Activated CD4-positive, alpha-beta T cell treated with anti-CD3 and anti-CD28 coated beads, Interleukin-2, amount 10 ng/mL, durations not matched to agents 7 days and 5 days (primary cell): ENCODE measurements around the gene SLC13A1. TPM values are rescaled to one million over a fixed set of nuclear protein-coding genes. Genes with fewer than 3 reads are reported as not detected.
"Not testable (repeated sequence)": the region's sequence is repeated elsewhere in the genome, so short reads cannot be mapped to it uniquely, and the experiment has no call there.

Experiments used
- CTCF ChIA-PET: fragments of 350-600 bp; sonication (Branson Sonifier 250); formaldehyde crosslinking; loops from one replicate; lab custom pipeline; 2021; ENCODE audit warnings: antibody characterized with exemption; lab: Charles Lee
- POLR2A ChIA-PET: fragments of 350-600 bp; sonication (Branson Sonifier 250); formaldehyde crosslinking; loops from one replicate; lab custom pipeline; 2021; ENCODE audit warnings: antibody characterized with exemption; lab: Charles Lee
- DNase-seq: peaks from one replicate; pipeline ENCODE4 v3.0.0-alpha.2; 2020
- H3K27ac Mint-ChIP-seq: one replicate; pipeline ENCODE4 v1.8.0; 2021; ENCODE audit warnings: mild to moderate bottlenecking, moderate library complexity, mixed read lengths
- H3K27me3 Mint-ChIP-seq: one replicate; pipeline ENCODE4 v1.8.0; 2021; ENCODE audit warnings: mixed read lengths
- H3K36me3 Mint-ChIP-seq: one replicate; pipeline ENCODE4 v1.8.0; 2021; ENCODE audit warnings: low read depth, mixed read lengths
- H3K4me1 Mint-ChIP-seq: one replicate; pipeline ENCODE4 v1.8.0; 2021; ENCODE audit warnings: mixed read lengths
- H3K4me3 Mint-ChIP-seq: one replicate; pipeline ENCODE4 v1.8.0; 2021; ENCODE audit warnings: mild to moderate bottlenecking, moderate library complexity, mixed read lengths
- H3K9me3 Mint-ChIP-seq: one replicate; pipeline ENCODE4 v1.8.0; 2021; ENCODE audit warnings: mixed read lengths
- total RNA-seq, 2 experiments: library from RNA; stranded (reverse); gene quantifications; one replicate each; pipeline ENCODE4 v1.2.3, GENCODE V29; 2021

Gene SLC13A1
- total RNA-seq, 2 experiments from 2014 or later, result not detected

DNA sequence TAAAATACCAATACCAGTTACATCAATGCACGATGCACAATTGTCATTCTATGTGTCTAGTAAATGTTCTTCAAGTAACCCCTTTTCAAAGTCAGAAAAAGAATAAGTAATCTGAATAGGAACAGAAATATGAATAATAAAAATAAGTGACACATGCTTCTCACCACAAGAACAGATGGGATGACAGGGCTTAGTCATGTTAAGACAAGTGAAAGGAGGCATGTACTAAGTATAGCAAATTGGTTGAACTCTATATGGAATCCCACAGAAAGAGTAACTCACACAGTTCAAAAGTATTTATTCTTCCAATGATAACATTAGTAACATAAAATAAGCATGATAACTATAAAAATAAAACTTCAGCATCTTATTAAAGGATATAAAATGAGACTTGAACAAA is 103.3 kb downstream of the SLC13A1 start:
- no peak overlapping the region for H3K4me3 Mint-ChIP-seq
- ChIA-PET CTCF (no interaction called here), POLR2A (no interaction called here)
- H3K27me3 Mint-ChIP-seq, result no peaks in the 10 kb centered on the region
- DNase-seq, result no peak
- H3K36me3 Mint-ChIP-seq, result no peaks in the 10 kb centered on the region
- peaks cover 2% of the 10 kb centered on the region for H3K9me3 Mint-ChIP-seq
- H3K4me1 Mint-ChIP-seq, result no peaks in the 10 kb centered on the region
- no peak overlapping the region for H3K27ac Mint-ChIP-seq

DNA sequence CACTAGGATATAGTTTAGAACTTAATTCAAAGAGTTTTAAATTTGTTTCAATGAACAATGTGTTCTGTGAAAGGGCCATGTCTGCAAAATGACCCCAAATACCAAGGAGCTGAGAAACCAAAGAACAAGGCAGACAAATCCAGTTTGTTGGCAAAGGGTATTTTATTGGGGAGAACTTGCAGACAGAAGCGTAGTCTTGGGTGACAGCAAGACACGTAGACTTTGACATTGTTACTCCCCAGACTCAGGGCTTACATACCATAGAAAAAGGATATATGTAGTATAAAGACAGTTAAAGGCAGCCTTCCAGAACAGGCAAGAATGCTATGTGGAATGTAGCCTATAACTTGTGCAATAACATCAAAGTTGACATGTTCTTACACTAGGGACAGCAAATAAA is 109.3 kb downstream of the SLC13A1 start:
- Mint-ChIP-seq H3K27me3 (no peaks in the 10 kb centered on the region), H3K36me3 (no peaks in the 10 kb centered on the region), H3K27ac (no peak overlapping the region), H3K9me3 (peaks cover 4% of the 10 kb centered on the region), H3K4me3 (no peak overlapping the region), H3K4me1 (no peaks in the 10 kb centered on the region)
- CTCF ChIA-PET, result no interaction called here
- no peak for DNase-seq
- POLR2A ChIA-PET, result no interaction called here

DNA sequence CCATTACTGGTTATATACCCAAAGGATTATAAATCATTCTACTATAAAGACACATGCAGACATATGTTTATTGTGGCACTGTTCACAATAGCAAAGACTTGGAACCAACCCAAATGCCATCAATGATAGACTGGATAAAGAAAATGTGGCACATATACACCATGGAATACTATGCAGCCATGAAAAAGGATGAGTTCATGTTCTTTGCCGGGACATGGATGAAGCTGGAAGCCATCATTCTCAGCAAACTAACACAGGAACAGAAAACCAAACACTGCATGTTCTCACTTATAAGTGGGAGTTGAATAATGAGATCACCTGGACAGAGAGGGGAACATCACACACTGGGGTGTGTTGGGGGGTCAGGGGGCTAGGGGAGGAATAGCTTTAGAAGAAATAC is 112.9 kb downstream of the SLC13A1 start:
- DNase-seq, H3K27ac Mint-ChIP-seq, POLR2A ChIA-PET, H3K27me3 Mint-ChIP-seq, H3K4me1 Mint-ChIP-seq, H3K4me3 Mint-ChIP-seq, CTCF ChIA-PET, H3K36me3 Mint-ChIP-seq: not testable (repeated sequence)
- peaks cover 13% of the 10 kb centered on the region for H3K9me3 Mint-ChIP-seq

DNA sequence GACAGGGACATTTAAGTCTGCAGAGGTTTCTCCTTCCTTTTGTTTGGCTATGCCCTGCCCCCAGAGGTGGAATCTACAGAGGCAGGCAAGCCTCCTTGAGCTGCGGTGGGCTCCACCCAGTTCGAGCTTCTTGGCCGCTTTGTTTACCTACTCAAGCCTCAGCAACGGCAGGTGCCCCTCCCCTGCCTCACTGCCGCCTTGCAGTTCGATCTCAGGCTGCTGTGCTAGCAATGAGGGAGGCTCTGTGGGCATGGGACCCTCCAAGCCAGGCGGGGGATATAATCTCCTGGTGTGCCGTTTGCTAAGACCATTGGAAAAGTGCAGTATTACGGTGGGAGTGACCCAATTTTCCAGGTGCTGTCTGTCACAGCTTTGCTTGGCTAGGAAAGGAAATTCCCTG is 114.9 kb downstream of the SLC13A1 start:
- H3K36me3 Mint-ChIP-seq, POLR2A ChIA-PET, H3K4me1 Mint-ChIP-seq, DNase-seq, CTCF ChIA-PET, H3K27ac Mint-ChIP-seq, H3K27me3 Mint-ChIP-seq, H3K4me3 Mint-ChIP-seq: not testable (repeated sequence)
- peaks cover 13% of the 10 kb centered on the region for H3K9me3 Mint-ChIP-seq

DNA sequence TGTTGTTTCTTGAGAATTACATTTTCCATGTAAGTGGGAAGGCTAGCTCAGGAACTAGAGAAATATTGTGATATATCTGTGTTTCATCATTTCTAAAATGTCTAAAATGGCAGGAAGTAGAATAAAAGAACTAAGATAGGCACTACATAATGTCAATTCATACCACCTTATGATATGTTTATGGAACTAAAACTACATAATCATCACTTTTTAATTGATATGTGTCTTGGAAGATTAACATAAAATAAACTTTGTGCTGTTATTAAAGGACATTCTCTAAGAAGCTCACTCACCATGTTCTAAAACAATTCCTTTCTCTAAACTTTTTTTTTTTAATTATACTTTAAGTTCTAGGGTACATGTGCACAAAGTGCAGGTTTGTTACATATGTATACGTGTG is 120.7 kb downstream of the SLC13A1 start:
- POLR2A ChIA-PET, result no interaction called here

DNA sequence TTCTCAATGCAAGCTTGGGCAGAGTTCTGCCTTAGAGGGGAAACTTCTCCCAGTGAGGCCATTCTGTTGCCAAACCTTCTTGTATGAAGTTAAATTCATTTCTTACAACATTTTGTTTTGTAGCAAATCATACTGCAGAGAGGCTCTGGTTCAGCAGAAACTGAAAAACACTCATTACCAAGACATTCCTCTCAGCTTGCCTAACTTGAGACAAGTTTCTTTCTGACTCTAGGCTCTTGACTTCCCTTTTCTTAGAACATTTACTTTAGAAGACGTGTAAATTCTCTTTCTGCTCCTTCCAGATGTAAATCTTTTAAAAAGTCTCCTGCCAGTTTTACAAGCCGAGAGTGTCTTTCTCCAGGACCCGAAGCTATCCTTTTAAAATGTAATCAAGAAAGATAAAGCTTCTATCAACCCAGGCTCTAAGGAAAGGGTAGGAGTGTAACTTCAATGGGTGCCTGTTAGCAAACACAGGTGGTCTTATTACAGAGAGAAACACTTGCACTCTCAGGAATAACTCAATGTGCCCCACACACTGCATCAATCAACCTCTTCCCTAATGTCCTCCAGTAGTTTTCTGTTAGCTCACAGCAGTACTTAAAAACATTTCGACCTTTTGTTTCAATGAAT is 123.8 kb downstream of the SLC13A1 start:
- CTCF ChIA-PET, result no interaction called here
- Mint-ChIP-seq H3K4me1 (no peaks in the 10 kb centered on the region), H3K27me3 (no peaks in the 10 kb centered on the region), H3K9me3 (no peaks in the 10 kb centered on the region), H3K27ac (no peak overlapping the region), H3K36me3 (no peaks in the 10 kb centered on the region), H3K4me3 (no peak overlapping the region)
- POLR2A ChIA-PET, result no interaction called here
- DNase-seq, result no peak

More for the DNA sequence above, 120.7 kb downstream of the SLC13A1 start:
- CTCF ChIA-PET, result interaction anchor here (1.5 kb wide), 1 partner anchor 16 kb away, joined by 3 read pairs; no protein-coding TSS in a partner anchor
- no peaks in the 10 kb centered on the region for H3K36me3 Mint-ChIP-seq
- H3K27me3 Mint-ChIP-seq, result no peaks in the 10 kb centered on the region
- no peaks in the 10 kb centered on the region for H3K4me1 Mint-ChIP-seq
- H3K9me3 Mint-ChIP-seq, result peaks cover 12% of the 10 kb centered on the region
- H3K27ac Mint-ChIP-seq, result no peak overlapping the region
- no peak overlapping the region for H3K4me3 Mint-ChIP-seq
- no peak for DNase-seq

DNA sequence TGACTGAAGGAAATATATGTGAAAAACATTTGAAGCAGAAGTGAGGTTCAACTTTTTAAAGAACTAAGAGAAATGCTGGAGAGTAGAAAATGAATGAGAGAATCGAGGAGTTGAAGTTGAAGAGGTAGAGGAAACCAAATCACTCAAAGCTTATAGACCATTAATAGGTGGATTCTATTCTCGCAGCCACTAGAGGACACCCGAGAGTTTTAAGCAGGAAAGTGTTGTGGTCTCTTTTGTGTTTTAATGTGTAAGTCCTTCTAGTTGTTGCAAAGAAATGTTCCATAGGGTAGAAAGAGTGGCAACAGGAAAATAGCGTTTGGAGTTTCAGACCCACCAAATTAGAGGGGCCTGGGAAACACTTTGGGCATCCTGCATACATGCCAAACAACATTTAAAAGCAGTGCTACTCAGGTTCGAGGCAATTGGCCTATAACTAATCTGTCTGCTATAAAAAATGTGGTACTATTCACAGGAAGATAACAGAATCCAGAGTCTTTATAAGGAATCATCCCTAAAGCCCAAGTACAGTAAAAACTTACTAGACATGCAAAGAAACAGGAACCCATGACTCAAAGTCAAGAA is 129.0 kb downstream of the SLC13A1 start:
- no peak overlapping the region for H3K27ac Mint-ChIP-seq
- DNase-seq, result no peak
- POLR2A ChIA-PET, result no interaction called here
- CTCF ChIA-PET, result no interaction called here
- H3K4me1 Mint-ChIP-seq, result no peaks in the 10 kb centered on the region
- no peak overlapping the region for H3K4me3 Mint-ChIP-seq
- no peaks in the 10 kb centered on the region for H3K36me3 Mint-ChIP-seq
- peaks cover 3% of the 10 kb centered on the region for H3K9me3 Mint-ChIP-seq
- no peaks in the 10 kb centered on the region for H3K27me3 Mint-ChIP-seq

DNA sequence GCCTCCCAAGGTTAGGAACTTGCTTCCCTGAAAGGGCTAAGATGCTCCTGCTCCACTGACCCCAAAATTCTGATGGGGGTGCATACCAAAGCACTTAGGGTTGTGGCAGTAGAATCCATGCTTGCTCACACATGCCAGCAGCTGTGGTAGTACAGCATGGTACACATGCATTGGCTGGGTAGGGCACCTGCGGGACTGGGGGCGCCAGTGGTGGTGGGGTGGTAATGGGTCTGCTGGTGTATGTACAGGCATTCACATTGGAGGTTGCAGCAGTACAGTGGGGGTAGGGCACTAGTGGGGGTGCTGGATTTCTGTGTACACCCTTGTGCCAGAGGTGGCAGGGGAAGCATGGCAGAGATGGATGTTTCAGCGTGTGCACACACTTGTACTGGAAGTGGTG is 132.0 kb downstream of the SLC13A1 start:
- CTCF ChIA-PET, result no interaction called here
- Mint-ChIP-seq H3K4me3 (no peak overlapping the region), H3K4me1 (no peaks in the 10 kb centered on the region), H3K27ac (no peak overlapping the region), H3K9me3 (peaks cover 3% of the 10 kb centered on the region), H3K36me3 (no peaks in the 10 kb centered on the region), H3K27me3 (no peaks in the 10 kb centered on the region)
- POLR2A ChIA-PET, result no interaction called here
- DNase-seq, result no peak

Other genes with a start within 250 kb of the SLC13A1 start
- gene TAS2R16, start 204.3 kb downstream of the SLC13A1 start, total RNA-seq, result not detected